KMS-11 (cell line): ENCODE data around the gene LIPH.
"Not testable (repeated sequence)": the region's sequence is repeated elsewhere in the genome, so short reads cannot be mapped to it uniquely, and the experiment has no call there.

Experiments
- H2AFZ ChIP-seq: fragments of 200-600 bp; sonication (generic); 2 replicates; pipeline ENCODE4 v1.6.1; 2016; ENCODE audit warnings: antibody characterized with exemption, mixed run types, low read depth
- H3K27ac ChIP-seq: fragments of 200-600 bp; sonication (generic); 2 replicates; pipeline ENCODE4 v1.6.1; 2016; ENCODE audit warnings: mild to moderate bottlenecking, mixed run types
- H3K27me3 ChIP-seq: fragments of 200-600 bp; sonication (generic); 2 replicates; pipeline ENCODE4 v1.6.1; 2017; ENCODE audit warnings: mild to moderate bottlenecking, low read depth, mixed run types, moderate library complexity; ENCODE audit not compliant: insufficient read depth
- H3K36me3 ChIP-seq: fragments of 200-600 bp; sonication (generic); 2 replicates; pipeline ENCODE4 v1.6.1; 2017; ENCODE audit warnings: mild to moderate bottlenecking, mixed run types; ENCODE audit not compliant: insufficient read depth
- H3K4me1 ChIP-seq: fragments of 200-600 bp; sonication (generic); 2 replicates; pipeline ENCODE4 v1.6.1; 2016; ENCODE audit warnings: mild to moderate bottlenecking, low read depth, mixed run types; ENCODE audit not compliant: poor library complexity, severe bottlenecking
- H3K4me2 ChIP-seq: fragments of 200-600 bp; sonication (generic); 2 replicates; pipeline ENCODE4 v1.7.0; 2016; ENCODE audit warnings: mild to moderate bottlenecking, mixed run types
- H3K4me3 ChIP-seq: fragments of 200-600 bp; sonication (generic); IDR thresholded peaks from 2 replicates; pipeline ENCODE4 v1.6.1; 2017; ENCODE audit warnings: low read depth, low read length, mixed read lengths; ENCODE audit not compliant: insufficient read depth
- H3K79me2 ChIP-seq: fragments of 200-600 bp; sonication (generic); 2 replicates; pipeline ENCODE4 v1.6.1; 2016; ENCODE audit warnings: low read depth, mixed run types; ENCODE audit not compliant: insufficient read depth
- H3K9ac ChIP-seq: fragments of 200-600 bp; sonication (generic); 2 replicates; pipeline ENCODE4 v1.6.1; 2016; ENCODE audit warnings: mild to moderate bottlenecking, mixed run types
- H4K20me1 ChIP-seq: fragments of 200-600 bp; sonication (generic); 2 replicates; pipeline ENCODE4 v1.6.1; 2016; ENCODE audit warnings: mild to moderate bottlenecking, mixed run types; ENCODE audit not compliant: insufficient read depth
- TF ChIP-seq, protein P1 (sequence below): fragments of 200-600 bp; sonication (generic); conservative IDR thresholded peaks from 2 replicates; pipeline ENCODE4 v1.6.1; 2017; ENCODE audit warnings: low read depth, mild to moderate bottlenecking, antibody characterized with exemption, low read length, moderate library complexity, mixed read lengths

The LIPH gene

DNA sequence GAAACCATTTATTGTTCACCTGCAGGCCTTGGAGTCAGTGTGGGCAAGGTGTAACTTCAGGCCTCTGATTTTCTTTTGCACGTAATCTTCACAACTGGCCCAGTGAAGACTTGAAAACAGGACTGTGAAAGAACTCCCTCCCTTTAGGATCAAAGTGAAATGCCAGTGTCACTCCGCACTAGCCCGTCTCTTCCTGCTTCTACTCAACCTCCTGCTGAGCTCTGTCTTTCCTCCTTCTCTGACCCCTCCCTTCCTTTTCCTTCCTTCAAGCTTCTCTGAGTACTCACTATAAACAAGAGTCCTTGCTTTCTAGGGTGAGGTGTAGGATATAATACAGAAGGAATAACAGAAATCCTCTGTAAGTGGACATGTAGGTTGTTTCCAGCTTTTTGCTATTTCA lies 82.1 kb downstream of the LIPH start:
- Histone ChIP-seq H2AFZ (no peak overlapping the region), H3K9ac (no peak overlapping the region), H4K20me1 (no peaks in the 10 kb centered on the region), H3K4me1 (no peaks in the 10 kb centered on the region), H3K4me3 (no peak overlapping the region), H3K4me2 (no peak overlapping the region), H3K36me3 (no peaks in the 10 kb centered on the region), H3K27me3 (no peaks in the 10 kb centered on the region), H3K27ac (no peak overlapping the region), H3K79me2 (no peaks in the 10 kb centered on the region)
- TF ChIP-seq, protein P1, sequence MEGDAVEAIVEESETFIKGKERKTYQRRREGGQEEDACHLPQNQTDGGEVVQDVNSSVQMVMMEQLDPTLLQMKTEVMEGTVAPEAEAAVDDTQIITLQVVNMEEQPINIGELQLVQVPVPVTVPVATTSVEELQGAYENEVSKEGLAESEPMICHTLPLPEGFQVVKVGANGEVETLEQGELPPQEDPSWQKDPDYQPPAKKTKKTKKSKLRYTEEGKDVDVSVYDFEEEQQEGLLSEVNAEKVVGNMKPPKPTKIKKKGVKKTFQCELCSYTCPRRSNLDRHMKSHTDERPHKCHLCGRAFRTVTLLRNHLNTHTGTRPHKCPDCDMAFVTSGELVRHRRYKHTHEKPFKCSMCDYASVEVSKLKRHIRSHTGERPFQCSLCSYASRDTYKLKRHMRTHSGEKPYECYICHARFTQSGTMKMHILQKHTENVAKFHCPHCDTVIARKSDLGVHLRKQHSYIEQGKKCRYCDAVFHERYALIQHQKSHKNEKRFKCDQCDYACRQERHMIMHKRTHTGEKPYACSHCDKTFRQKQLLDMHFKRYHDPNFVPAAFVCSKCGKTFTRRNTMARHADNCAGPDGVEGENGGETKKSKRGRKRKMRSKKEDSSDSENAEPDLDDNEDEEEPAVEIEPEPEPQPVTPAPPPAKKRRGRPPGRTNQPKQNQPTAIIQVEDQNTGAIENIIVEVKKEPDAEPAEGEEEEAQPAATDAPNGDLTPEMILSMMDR = no peak

DNA sequence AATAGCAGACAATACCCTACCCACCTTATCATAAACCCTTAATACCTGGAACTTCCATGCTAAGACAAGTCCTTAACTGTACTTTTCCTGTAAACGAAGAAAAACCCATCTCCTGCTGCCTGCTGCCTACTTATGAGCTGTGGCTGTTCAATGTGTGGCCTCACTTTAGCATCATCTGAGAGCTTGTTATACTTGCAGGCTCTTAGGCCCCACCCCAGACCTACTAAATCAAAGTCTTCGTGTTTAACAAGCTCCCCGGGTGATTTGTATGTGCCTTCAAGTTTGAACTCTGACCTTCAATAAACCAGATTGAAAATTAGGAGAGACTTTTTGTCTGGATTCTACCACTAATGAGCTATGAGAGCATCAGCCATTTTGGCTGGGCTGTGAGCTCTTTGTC lies 82.8 kb downstream of the LIPH start:
- H3K4me1 ChIP-seq = no peaks in the 10 kb centered on the region
- no peak overlapping the region for H3K9ac ChIP-seq
- no peak overlapping the region for H3K4me3 ChIP-seq
- no peaks in the 10 kb centered on the region for H3K79me2 ChIP-seq
- no peaks in the 10 kb centered on the region for H4K20me1 ChIP-seq
- H3K4me2 ChIP-seq = no peak overlapping the region
- no peak overlapping the region for H3K27ac ChIP-seq
- TF ChIP-seq, protein P1 = no peak
- no peaks in the 10 kb centered on the region for H3K27me3 ChIP-seq
- no peak overlapping the region for H2AFZ ChIP-seq
- no peaks in the 10 kb centered on the region for H3K36me3 ChIP-seq

DNA sequence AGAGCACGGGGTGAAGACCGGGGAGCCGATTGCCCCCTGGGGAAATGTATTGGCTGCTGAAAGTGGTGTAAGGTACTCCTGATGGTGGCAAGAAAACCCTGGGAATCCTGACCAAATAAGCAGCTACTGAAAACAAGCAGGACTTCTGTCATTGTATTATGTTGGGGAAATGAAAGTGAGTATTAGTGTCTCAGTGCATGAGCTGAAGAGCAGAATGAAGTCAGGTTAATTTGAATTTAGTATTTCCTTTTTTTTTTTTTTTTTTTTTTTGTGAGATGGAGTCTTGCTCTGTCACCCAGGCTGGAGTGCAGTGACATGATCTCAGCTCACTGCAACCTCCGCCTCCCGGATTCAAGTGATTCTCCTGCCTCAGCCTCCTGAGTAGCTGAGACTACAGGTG lies 86.3 kb downstream of the LIPH start:
- H3K4me3 ChIP-seq, H3K36me3 ChIP-seq, H3K4me1 ChIP-seq, H3K27me3 ChIP-seq, H2AFZ ChIP-seq, H3K4me2 ChIP-seq, H3K9ac ChIP-seq, H4K20me1 ChIP-seq, H3K79me2 ChIP-seq, H3K27ac ChIP-seq: not testable (repeated sequence)

DNA sequence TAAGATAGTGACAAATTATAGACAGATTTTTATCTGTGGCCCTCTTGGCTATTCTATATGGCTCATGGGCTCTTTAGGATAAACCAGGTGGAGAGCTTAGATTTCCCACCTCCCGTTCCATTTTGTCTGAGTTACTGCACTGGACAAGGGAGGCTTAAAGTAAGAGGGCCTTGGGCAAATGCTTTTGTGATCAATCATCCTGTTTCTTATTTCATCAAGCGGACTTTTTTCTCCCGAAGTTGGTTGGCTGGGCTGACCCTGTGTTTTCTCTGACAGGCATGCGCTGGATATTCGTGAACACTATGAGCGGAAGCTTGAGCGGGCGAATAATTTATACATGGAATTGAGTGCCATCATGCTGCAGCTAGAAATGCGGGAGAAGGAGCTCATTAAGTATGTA lies 86.9 kb downstream of the LIPH start:
- Histone ChIP-seq H2AFZ (no peak overlapping the region), H3K9ac (no peak overlapping the region), H4K20me1 (no peaks in the 10 kb centered on the region), H3K27me3 (no peaks in the 10 kb centered on the region), H3K79me2 (no peaks in the 10 kb centered on the region), H3K4me2 (no peak overlapping the region), H3K27ac (no peak overlapping the region), H3K4me1 (no peaks in the 10 kb centered on the region), H3K4me3 (no peak overlapping the region), H3K36me3 (no peaks in the 10 kb centered on the region)
- TF ChIP-seq, protein P1 = no peak

DNA sequence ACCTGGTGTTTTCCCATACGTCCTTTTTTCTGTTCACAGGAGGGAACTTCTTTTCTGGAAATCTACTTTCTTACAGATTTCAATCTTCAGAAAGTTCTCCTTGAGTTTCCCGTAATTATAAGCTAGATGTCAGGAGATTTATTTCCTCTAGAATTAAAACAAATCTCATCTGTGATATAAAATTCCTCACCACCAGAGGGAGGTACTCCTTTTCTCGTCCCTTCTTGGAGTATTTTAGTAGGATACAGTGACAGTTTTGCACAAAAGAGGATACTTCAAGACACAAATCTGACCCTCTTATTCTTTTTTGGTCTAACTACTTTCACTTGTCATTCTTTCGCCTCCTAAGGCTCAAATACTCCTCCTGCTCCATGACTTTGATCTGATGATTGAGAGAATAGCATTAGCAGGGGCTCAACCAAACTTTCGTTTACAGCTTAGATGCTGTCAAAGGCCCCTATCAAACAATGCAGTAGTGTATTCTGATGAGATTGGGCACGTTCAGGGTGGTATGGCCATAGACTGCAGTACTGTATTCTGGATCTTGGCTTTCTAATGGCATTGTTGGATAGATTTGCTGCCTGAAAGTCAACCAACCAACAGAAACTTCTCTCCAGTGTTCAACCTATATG lies 91.6 kb downstream of the LIPH start:
- no peak overlapping the region for H3K4me3 ChIP-seq
- no peaks in the 10 kb centered on the region for H3K36me3 ChIP-seq
- TF ChIP-seq, protein P1 = peak; percentile 65
- H3K79me2 ChIP-seq = no peaks in the 10 kb centered on the region
- no peaks in the 10 kb centered on the region for H3K4me1 ChIP-seq
- H3K9ac ChIP-seq = no peak overlapping the region
- H4K20me1 ChIP-seq = no peaks in the 10 kb centered on the region
- H3K27ac ChIP-seq = no peak overlapping the region
- no peaks in the 10 kb centered on the region for H3K27me3 ChIP-seq
- H3K4me2 ChIP-seq = no peak overlapping the region
- no peak overlapping the region for H2AFZ ChIP-seq
